GM23338 (cell line): ENCODE data around the gene IKZF1.

Experiments
- CTCF ChIP-seq, 2 experiments: fragments of 200-600 bp in 1 of 2; sonication (generic) in 1 of 2; conservative IDR thresholded peaks; 2 replicates each; pipeline versions ENCODE4 v1.5.1 to v1.6.1; 2016 to 2017; ENCODE audit warnings: antibody characterized with exemption in 2 of 2, low read depth in 2 of 2, mild to moderate bottlenecking in 2 of 2, moderate library complexity in 1 of 2
- JUNB ChIP-seq: IDR thresholded peaks from one replicate; pipeline ENCODE4 v1.6.1; 2016; ENCODE audit warnings: antibody characterized with exemption; ENCODE audit not compliant: unreplicated experiment

DNA sequence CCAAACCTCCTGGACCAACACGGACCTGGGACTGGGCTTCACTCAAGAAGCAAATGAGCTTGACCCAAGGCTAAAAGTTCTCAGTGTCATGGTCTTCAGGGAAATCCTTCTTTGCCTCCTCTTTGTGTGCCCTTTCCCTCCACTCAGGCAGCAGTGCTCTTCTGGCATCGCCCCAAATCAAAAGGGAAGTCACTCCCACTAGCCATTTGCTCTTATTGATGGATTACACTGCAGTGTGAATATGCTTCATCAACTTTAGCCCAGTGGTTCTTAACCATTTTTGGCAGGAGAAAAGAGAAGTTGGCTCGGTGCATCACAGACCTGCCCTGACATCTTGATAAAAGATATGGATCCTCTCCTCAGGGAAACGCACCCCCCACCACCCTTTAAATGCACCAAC, 19.2 kb upstream of the IKZF1 start:
- TF ChIP-seq JUNB (no peak), CTCF (conservative IDR thresholded peaks at IDR 0.05; ENCODE audit: low read depth in 2 of 2) (no peak)
